ENCODE measurements around the gene MANBA.
A peak's percentile ranks its signal among the peaks of the same experiment; 100 is the strongest.
"Not testable (repeated sequence)": the region's sequence is repeated elsewhere in the genome, so short reads cannot be mapped to it uniquely, and the experiment has no call there.

Gene MANBA

DNA sequence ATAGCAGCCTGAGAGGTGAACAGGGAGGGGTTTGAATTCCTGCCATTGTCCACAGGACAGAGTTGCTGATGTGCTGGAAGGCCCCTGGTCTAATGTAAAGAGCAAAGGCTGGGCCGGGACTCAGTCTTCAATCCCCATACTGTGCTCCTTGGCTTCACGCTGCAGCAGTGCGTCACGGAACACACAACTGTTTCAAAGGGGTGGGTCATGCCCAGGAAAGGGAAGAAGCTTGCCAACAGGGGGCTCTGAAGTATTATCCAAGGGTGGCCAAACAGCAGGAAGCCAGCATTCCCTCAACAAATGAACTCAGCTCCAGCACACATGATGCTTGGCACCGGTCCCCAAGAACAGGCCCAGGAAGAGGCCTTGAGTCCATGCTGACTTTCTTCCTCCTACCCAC, 137.1 kb downstream of the MANBA start:
- Mint-ChIP-seq H3K4me3 (no peak overlapping the region), H3K27ac (peak overlapping the region; percentile 39), H3K4me1 (peaks cover 70% of the 10 kb centered on the region), H3K36me3 (peaks cover 7% of the 10 kb centered on the region), H3K9me3 (no peaks in the 10 kb centered on the region), H3K27me3 (peaks cover 5% of the 10 kb centered on the region)
- DNase-seq = no peak
- CTCF ChIA-PET = interaction anchor here (1.3 to 5.1 kb wide), 9 partner anchors 10 to 386 kb away, joined by 3 to 36 read pairs (median 9); no protein-coding TSS in a partner anchor

- CTCF ChIA-PET = interaction anchor here (0.6 to 3.1 kb wide), 18 partner anchors 9 to 479 kb away, joined by 3 to 15 read pairs (median 4); partner anchors contain the start of gene BDH2
- Mint-ChIP-seq H3K36me3 (peaks cover 25% of the 10 kb centered on the region), H3K9me3 (no peaks in the 10 kb centered on the region), H3K4me3 (no peak overlapping the region), H3K4me1 (peaks cover 63% of the 10 kb centered on the region), H3K27ac (no peak overlapping the region), H3K27me3 (peaks cover 5% of the 10 kb centered on the region)
- DNase-seq = no peak
Observed at GRCh38 chr4:102620697-102621497, 139.9 kb downstream of the MANBA start.

DNA sequence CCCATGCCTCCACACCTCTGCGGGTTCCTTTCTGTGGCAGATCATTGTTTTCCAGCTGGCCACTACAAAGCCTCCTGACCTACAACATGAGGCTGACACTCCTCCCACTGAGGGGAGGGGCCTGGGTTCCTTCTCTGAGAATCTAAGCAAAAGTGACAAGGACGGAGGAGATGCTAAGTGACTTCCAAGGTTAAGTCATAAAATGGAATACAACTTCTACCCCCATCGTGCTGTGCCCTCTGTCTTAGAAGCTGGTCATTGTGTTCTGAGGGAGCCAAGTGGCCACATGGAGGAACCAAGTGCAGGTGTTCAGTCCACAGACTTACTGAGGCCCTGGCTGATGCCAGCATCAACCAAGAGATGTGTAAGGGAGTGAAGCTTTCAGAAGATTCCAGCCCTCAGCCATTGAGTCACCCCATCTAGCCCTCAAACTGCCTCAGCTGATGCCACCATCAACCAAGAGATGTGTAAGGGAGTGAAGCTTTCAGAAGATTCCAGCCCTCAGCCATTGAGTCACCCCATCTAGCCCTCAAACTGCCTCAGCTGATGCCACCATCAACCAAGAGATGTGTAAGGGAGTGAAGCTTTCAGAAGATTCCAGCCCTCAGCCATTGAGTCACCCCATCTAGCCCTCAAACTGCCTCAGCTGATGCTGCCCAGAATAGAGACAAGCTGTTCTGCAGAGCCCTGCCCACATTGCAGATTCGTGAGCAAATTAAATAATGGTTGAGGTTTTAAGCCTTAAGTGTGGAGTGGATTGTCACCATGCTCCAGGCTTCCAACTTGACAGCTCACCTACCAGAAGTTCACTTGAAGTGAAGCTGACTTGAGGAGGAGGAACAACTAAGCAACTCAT, 140.8 kb downstream of the MANBA start:
- CTCF ChIA-PET = interaction anchor here (0.6 to 3.1 kb wide), 18 partner anchors 9 to 480 kb away, joined by 3 to 15 read pairs (median 4); partner anchors contain the start of gene BDH2
- H3K4me3 Mint-ChIP-seq, H3K9me3 Mint-ChIP-seq, DNase-seq, H3K27me3 Mint-ChIP-seq, H3K27ac Mint-ChIP-seq: not testable (repeated sequence)
- peaks cover 32% of the 10 kb centered on the region for H3K36me3 Mint-ChIP-seq
- H3K4me1 Mint-ChIP-seq = peaks cover 63% of the 10 kb centered on the region

DNA sequence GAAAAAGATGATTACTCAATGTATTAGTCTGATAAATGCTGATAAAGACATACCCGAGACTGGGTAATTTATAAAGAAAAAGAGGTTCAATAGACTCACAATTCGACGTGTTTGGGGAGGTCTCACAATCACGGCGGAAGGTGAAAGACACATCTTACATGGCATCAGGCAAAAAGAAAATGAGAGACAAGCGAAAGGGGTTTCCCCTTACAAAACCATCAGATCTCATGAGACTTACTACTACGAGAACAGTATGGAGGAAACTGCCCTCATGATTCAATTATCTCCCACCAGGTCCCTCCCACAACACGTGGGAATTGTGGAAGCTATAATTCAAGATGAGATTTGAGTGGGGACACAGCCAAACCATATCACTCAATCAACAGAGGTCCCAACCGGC, 141.7 kb downstream of the MANBA start:
- not testable (repeated sequence) for H3K9me3 Mint-ChIP-seq

GRCh38 chr4:102616636-102617035, 144.1 kb downstream of the MANBA start:
- Mint-ChIP-seq H3K27me3 (no peaks in the 10 kb centered on the region), H3K9me3 (no peaks in the 10 kb centered on the region), H3K4me1 (peaks cover 78% of the 10 kb centered on the region), H3K36me3 (peaks cover 64% of the 10 kb centered on the region), H3K4me3 (no peak overlapping the region), H3K27ac (peak overlapping the region; percentile 86)
- CTCF ChIA-PET = interaction anchor here (1.6 kb wide), 1 partner anchor 38 kb away, joined by 8 read pairs; no protein-coding TSS in a partner anchor
- DNase-seq = peak; percentile 60

More for the DNA sequence above, 141.7 kb downstream of the MANBA start:
- DNase-seq, H3K4me3 Mint-ChIP-seq, H3K27me3 Mint-ChIP-seq: not testable (repeated sequence)
- CTCF ChIA-PET = interaction anchor here (0.6 to 3.1 kb wide), 3 partner anchors 97 to 389 kb away, joined by 3 to 15 read pairs (median 3); no protein-coding TSS in a partner anchor
- peak overlapping the region; percentile 21 for H3K27ac Mint-ChIP-seq
- H3K4me1 Mint-ChIP-seq = peaks cover 63% of the 10 kb centered on the region
- H3K36me3 Mint-ChIP-seq = peaks cover 42% of the 10 kb centered on the region

DNA sequence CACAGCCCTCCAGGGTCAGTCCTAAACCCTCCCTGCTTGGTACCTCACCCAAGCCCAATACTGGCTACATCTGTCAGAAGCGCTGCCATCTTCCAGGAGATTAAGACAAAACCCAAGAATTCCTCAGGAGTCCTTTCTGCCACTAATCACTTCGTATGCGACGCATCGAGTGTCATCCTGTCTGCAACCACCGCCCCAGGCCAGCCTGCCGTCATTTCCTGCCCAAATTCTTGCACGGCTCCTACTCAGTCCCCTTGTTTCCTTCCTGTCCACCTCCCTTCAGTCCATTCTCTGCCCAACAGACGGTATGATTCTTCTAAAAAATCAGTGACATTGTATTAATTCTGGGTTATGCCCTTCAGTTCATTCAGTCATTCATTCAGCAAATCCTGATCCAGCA, 146.0 kb downstream of the MANBA start:
- CTCF ChIA-PET = interaction anchor here (0.9 kb wide), 1 partner anchor 394 kb away, joined by 3 read pairs; no protein-coding TSS in a partner anchor
- Mint-ChIP-seq H3K27me3 (no peaks in the 10 kb centered on the region), H3K36me3 (peaks cover 82% of the 10 kb centered on the region), H3K4me3 (peak overlapping the region; percentile 79), H3K9me3 (no peaks in the 10 kb centered on the region), H3K27ac (peak overlapping the region; percentile 96), H3K4me1 (peaks cover 81% of the 10 kb centered on the region)
- DNase-seq = peak; percentile 65

GRCh38 chr4:102612824-102613366, 147.9 kb downstream of the MANBA start:
- H3K4me1 Mint-ChIP-seq = peaks cover 89% of the 10 kb centered on the region
- CTCF ChIA-PET = interaction anchor here (0.7 to 2.4 kb wide), 8 partner anchors 11 to 479 kb away, joined by 3 to 12 read pairs (median 6); no protein-coding TSS in a partner anchor
- peaks cover 91% of the 10 kb centered on the region for H3K36me3 Mint-ChIP-seq
- peak overlapping the region; percentile 79 for H3K4me3 Mint-ChIP-seq
- DNase-seq = peak; percentile 65
- H3K27me3 Mint-ChIP-seq = no peaks in the 10 kb centered on the region
- peak overlapping the region; percentile 96 for H3K27ac Mint-ChIP-seq
- no peaks in the 10 kb centered on the region for H3K9me3 Mint-ChIP-seq

GRCh38 chr4:102612210-102612609, 148.6 kb downstream of the MANBA start:
- Mint-ChIP-seq H3K4me3 (peak overlapping the region; percentile 79), H3K36me3 (peaks cover 93% of the 10 kb centered on the region), H3K27ac (peak overlapping the region; percentile 96), H3K4me1 (peaks cover 95% of the 10 kb centered on the region), H3K27me3 (no peaks in the 10 kb centered on the region), H3K9me3 (no peaks in the 10 kb centered on the region)
- no peak for DNase-seq
- CTCF ChIA-PET = interaction anchor here (0.7 to 2.4 kb wide), 7 partner anchors 12 to 480 kb away, joined by 3 to 12 read pairs (median 5); no protein-coding TSS in a partner anchor

DNA sequence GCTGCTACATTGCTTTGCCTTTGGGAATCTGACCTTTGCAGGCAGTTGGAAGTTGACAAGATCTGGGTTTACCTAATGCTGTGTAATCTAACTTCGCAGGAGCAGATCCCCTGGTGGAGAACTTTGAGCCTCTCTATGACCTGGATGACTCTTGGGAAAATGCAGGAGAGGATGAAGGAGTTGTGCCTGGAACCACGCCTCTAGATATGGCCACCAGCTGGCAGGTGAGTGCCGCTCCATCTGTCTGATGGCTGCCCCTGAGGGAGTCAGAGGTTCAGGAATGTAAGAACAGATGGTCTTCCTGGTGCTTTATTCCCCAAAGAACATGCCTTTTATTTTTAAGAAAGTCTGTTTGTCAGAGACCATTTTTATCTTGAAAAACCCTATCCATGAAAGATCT, 150.3 kb downstream of the MANBA start:
- CTCF ChIA-PET = interaction anchor here (1.2 to 2.1 kb wide), 4 partner anchors 10 to 88 kb away, joined by 3 to 9 read pairs (median 7); no protein-coding TSS in a partner anchor

GRCh38 chr4:102610007-102610406, 150.8 kb downstream of the MANBA start:
- no peak overlapping the region for H3K4me3 Mint-ChIP-seq
- CTCF ChIA-PET = interaction anchor here (1.0 to 2.1 kb wide), 4 partner anchors 11 to 98 kb away, joined by 3 to 8 read pairs (median 5); no protein-coding TSS in a partner anchor
- H3K27me3 Mint-ChIP-seq = no peaks in the 10 kb centered on the region
- peak overlapping the region; percentile 74 for H3K27ac Mint-ChIP-seq
- peaks cover 93% of the 10 kb centered on the region for H3K36me3 Mint-ChIP-seq
- no peaks in the 10 kb centered on the region for H3K9me3 Mint-ChIP-seq
- peaks cover 92% of the 10 kb centered on the region for H3K4me1 Mint-ChIP-seq
- no peak for DNase-seq

More for the DNA sequence above, 150.3 kb downstream of the MANBA start:
- H3K36me3 Mint-ChIP-seq = peaks cover 93% of the 10 kb centered on the region
- H3K27me3 Mint-ChIP-seq = no peaks in the 10 kb centered on the region
- no peak for DNase-seq
- peak overlapping the region; percentile 74 for H3K27ac Mint-ChIP-seq
- no peaks in the 10 kb centered on the region for H3K9me3 Mint-ChIP-seq
- no peak overlapping the region for H3K4me3 Mint-ChIP-seq
- H3K4me1 Mint-ChIP-seq = peaks cover 92% of the 10 kb centered on the region

DNA sequence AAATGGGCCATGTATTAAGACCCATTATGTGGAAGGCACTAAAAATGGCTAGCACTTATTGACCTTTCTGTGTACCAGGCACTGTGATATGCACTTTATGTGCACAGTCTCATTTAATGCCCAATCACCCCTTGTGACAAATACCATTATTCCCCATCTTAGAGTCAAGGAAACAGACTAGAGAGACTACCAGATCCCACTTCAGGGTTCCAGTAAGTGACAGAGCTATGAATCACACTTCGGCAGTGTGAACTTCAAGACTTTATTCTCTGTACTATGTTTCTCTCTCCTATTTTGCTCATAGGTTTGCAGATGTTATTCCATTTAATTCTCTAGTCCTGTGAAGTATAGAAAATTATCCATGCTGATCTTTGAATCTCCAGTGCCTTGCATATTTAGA, 152.6 kb downstream of the MANBA start:
- peaks cover 90% of the 10 kb centered on the region for H3K36me3 Mint-ChIP-seq
- H3K4me3 Mint-ChIP-seq = no peak overlapping the region
- no peak overlapping the region for H3K27ac Mint-ChIP-seq
- H3K4me1 Mint-ChIP-seq = peaks cover 90% of the 10 kb centered on the region
- peaks cover 10% of the 10 kb centered on the region for H3K9me3 Mint-ChIP-seq
- no peak for DNase-seq
- H3K27me3 Mint-ChIP-seq = no peaks in the 10 kb centered on the region
- CTCF ChIA-PET = no interaction called here

GRCh38 chr4:102606846-102607450, 153.8 kb downstream of the MANBA start:
- Mint-ChIP-seq H3K4me3 (no peak overlapping the region), H3K27ac (peak overlapping the region; percentile 49), H3K36me3 (peaks cover 87% of the 10 kb centered on the region), H3K27me3 (no peaks in the 10 kb centered on the region), H3K4me1 (peaks cover 80% of the 10 kb centered on the region), H3K9me3 (peaks cover 10% of the 10 kb centered on the region)
- CTCF ChIA-PET = interaction anchor here (0.6 to 1.6 kb wide), 3 partner anchors 14 to 28 kb away, joined by 3 to 5 read pairs (median 3); no protein-coding TSS in a partner anchor
- DNase-seq = no peak

DNA sequence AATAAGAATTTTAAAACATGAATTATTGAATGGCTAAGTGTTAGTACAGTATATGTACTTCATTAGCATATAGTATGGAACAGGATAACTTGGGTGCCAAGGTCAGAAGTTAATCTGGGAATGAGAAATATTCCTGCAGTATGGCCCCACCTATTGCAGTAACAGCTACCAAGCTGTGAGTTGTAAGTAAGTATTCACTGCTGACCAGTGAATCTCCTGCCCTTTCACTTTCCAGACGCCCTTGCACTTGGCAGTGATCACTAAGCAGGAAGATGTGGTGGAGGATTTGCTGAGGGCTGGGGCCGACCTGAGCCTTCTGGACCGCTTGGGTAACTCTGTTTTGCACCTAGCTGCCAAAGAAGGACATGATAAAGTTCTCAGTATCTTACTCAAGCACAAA, 154.5 kb downstream of the MANBA start:
- CTCF ChIA-PET = interaction anchor here (0.6 to 1.6 kb wide), 3 partner anchors 14 to 27 kb away, joined by 3 to 5 read pairs (median 3); no protein-coding TSS in a partner anchor
- H3K9me3 Mint-ChIP-seq = peaks cover 10% of the 10 kb centered on the region
- DNase-seq = no peak
- H3K27me3 Mint-ChIP-seq = no peaks in the 10 kb centered on the region
- no peak overlapping the region for H3K4me3 Mint-ChIP-seq
- H3K27ac Mint-ChIP-seq = peak overlapping the region; percentile 49
- peaks cover 87% of the 10 kb centered on the region for H3K36me3 Mint-ChIP-seq
- peaks cover 80% of the 10 kb centered on the region for H3K4me1 Mint-ChIP-seq
